ENCODE results near the gene FAAP100. TPM values are rescaled to one million over a fixed set of nuclear protein-coding genes. Genes with fewer than 3 reads are reported as not detected.

Gene FAAP100
- total RNA-seq, 1 experiment from 2014 or later = 54.7 TPM

GRCh38 chr17:81572563-81573168, 20.5 kb upstream of the FAAP100 start (continued):
- no peak for TF ChIP-seq ATF6 (CRISPR knock-in tag; IDR thresholded peaks at IDR 0.05)
- no peak for TF ChIP-seq NFYB (CRISPR knock-in tag; conservative IDR thresholded peaks at IDR 0.05; ENCODE audit: low read depth)
- TF ChIP-seq SMAD3 (CRISPR knock-in tag; IDR thresholded peaks at IDR 0.05; ENCODE audit: borderline replicate concordance) = no peak
- no peak for TF ChIP-seq ZMAT4 (CRISPR knock-in tag; IDR thresholded peaks at IDR 0.05)
- no peak for TF ChIP-seq SMAD4 (CRISPR knock-in tag; IDR thresholded peaks at IDR 0.05)

- H3K36me3 Mint-ChIP-seq = peaks cover 50% of the 10 kb centered on the region
- TF ChIP-seq ELF4 (CRISPR knock-in tag; IDR thresholded peaks at IDR 0.05; ENCODE audit: low read depth) (no peak), ZNF219 (CRISPR knock-in tag; IDR thresholded peaks at IDR 0.05; ENCODE audit: borderline replicate concordance) (no peak), IRF2 (CRISPR knock-in tag; IDR thresholded peaks at IDR 0.05; ENCODE audit: borderline replicate concordance, low read depth) (no peak)
- POLR2A ChIA-PET = no interaction called here
- DNase-seq (ENCODE audit: low spot score) (no peak), ATAC-seq (no peak)
- H3K4me3 Mint-ChIP-seq = no peak overlapping the region
- H3K27me3 Mint-ChIP-seq (ENCODE audit: low read depth) = no peaks in the 10 kb centered on the region
- H3K9me3 Mint-ChIP-seq = no peaks in the 10 kb centered on the region
- no peak overlapping the region for H3K27ac Mint-ChIP-seq
- CTCF ChIA-PET = no interaction called here
- no peaks in the 10 kb centered on the region for H3K4me1 Mint-ChIP-seq
Measured at GRCh38 chr17:81570964-81571363, 18.8 kb upstream of the FAAP100 start.

- no peaks in the 10 kb centered on the region for H3K4me1 Mint-ChIP-seq
- DNase-seq (ENCODE audit: low spot score) (no peak), ATAC-seq (no peak)
- ChIA-PET CTCF (no interaction called here), POLR2A (no interaction called here)
- H3K9me3 Mint-ChIP-seq = no peaks in the 10 kb centered on the region
- no peak overlapping the region for H3K4me3 Mint-ChIP-seq
- H3K27ac Mint-ChIP-seq = no peak overlapping the region
- no peaks in the 10 kb centered on the region for H3K27me3 Mint-ChIP-seq (ENCODE audit: low read depth)
- peaks cover 54% of the 10 kb centered on the region for H3K36me3 Mint-ChIP-seq
- no peak for TF ChIP-seq ARID4B (CRISPR knock-in tag; IDR thresholded peaks at IDR 0.05; ENCODE audit: borderline replicate concordance)
- no peak for TF ChIP-seq JUN (CRISPR knock-in tag; IDR thresholded peaks at IDR 0.05)
- no peak for TF ChIP-seq FOXP4 (CRISPR knock-in tag; IDR thresholded peaks at IDR 0.05)
- no peak for TF ChIP-seq ZNF219 (CRISPR knock-in tag; IDR thresholded peaks at IDR 0.05; ENCODE audit: borderline replicate concordance)
- no peak for TF ChIP-seq ZNF263 (CRISPR knock-in tag; IDR thresholded peaks at IDR 0.05; ENCODE audit: low read depth)
- TF ChIP-seq ZMAT4 (CRISPR knock-in tag; IDR thresholded peaks at IDR 0.05) = no peak
- TF ChIP-seq ZBTB43 (CRISPR knock-in tag; IDR thresholded peaks at IDR 0.05) = no peak
- no peak for TF ChIP-seq ETV6 (CRISPR knock-in tag; IDR thresholded peaks at IDR 0.05)
- no peak for TF ChIP-seq ZNF121 (CRISPR knock-in tag; IDR thresholded peaks at IDR 0.05)
- TF ChIP-seq SOX15 (CRISPR knock-in tag; IDR thresholded peaks at IDR 0.05) = no peak
- TF ChIP-seq OVOL2 (CRISPR knock-in tag; IDR thresholded peaks at IDR 0.05; ENCODE audit: borderline replicate concordance) = no peak
- no peak for TF ChIP-seq ATF2 (CRISPR knock-in tag; IDR thresholded peaks at IDR 0.05; ENCODE audit: borderline replicate concordance, low read depth)
- no peak for TF ChIP-seq CREB1 (CRISPR knock-in tag; IDR thresholded peaks at IDR 0.05)
Measured at GRCh38 chr17:81569986-81570514, 17.9 kb upstream of the FAAP100 start.
